ENCODE results near the gene EIPR1.

The EIPR1 gene

GRCh38 chr2:3244486-3244885, 133.1 kb downstream of the EIPR1 start:
- no peak for DNase-seq

- DNase-seq, result no peak
Measured at GRCh38 chr2:3243804-3244203, 133.8 kb downstream of the EIPR1 start.

GRCh38 chr2:3242747-3243369, 134.8 kb downstream of the EIPR1 start:
- DNase-seq, result peak; percentile 33

GRCh38 chr2:3241971-3242746, 135.5 kb downstream of the EIPR1 start:
- DNase-seq, result no peak

- no peak for DNase-seq
Measured at GRCh38 chr2:3238951-3239841, 138.4 kb downstream of the EIPR1 start.

- DNase-seq, result no peak
Measured at GRCh38 chr2:3236300-3237045, 141.1 kb downstream of the EIPR1 start.

- DNase-seq, result no peak
Measured at GRCh38 chr2:3233877-3234276, 143.7 kb downstream of the EIPR1 start.

- DNase-seq, result no peak
Measured at GRCh38 chr2:3229221-3229620, 148.4 kb downstream of the EIPR1 start.

- DNase-seq, result no peak
Measured at GRCh38 chr2:3224681-3225080, 152.9 kb downstream of the EIPR1 start.

- DNase-seq, result no peak
Measured at GRCh38 chr2:3223080-3223923, 154.3 kb downstream of the EIPR1 start.

GRCh38 chr2:3222636-3223035, 155.0 kb downstream of the EIPR1 start:
- no peak for DNase-seq

- DNase-seq, result no peak
Measured at GRCh38 chr2:3219536-3219935, 158.1 kb downstream of the EIPR1 start.

GRCh38 chr2:3217646-3218045, 160.0 kb downstream of the EIPR1 start:
- no peak for DNase-seq

GRCh38 chr2:3216841-3217495, 160.7 kb downstream of the EIPR1 start:
- DNase-seq, result no peak

- no peak for DNase-seq
Measured at GRCh38 chr2:3214806-3215404, 162.7 kb downstream of the EIPR1 start.

- DNase-seq, result no peak
Measured at GRCh38 chr2:3214065-3214464, 163.6 kb downstream of the EIPR1 start.

- no peak for DNase-seq
Measured at GRCh38 chr2:3212984-3213383, 164.6 kb downstream of the EIPR1 start.

- DNase-seq, result no peak
Measured at GRCh38 chr2:3212061-3212362, 165.6 kb downstream of the EIPR1 start.

GRCh38 chr2:3211256-3212060, 166.2 kb downstream of the EIPR1 start:
- no peak for DNase-seq

- no peak for DNase-seq
Measured at GRCh38 chr2:3210257-3210656, 167.4 kb downstream of the EIPR1 start.

All from fibroblast of skin of abdomen (primary cell).